ENCODE results near the gene EGLN1.

EGLN1 gene

DNA sequence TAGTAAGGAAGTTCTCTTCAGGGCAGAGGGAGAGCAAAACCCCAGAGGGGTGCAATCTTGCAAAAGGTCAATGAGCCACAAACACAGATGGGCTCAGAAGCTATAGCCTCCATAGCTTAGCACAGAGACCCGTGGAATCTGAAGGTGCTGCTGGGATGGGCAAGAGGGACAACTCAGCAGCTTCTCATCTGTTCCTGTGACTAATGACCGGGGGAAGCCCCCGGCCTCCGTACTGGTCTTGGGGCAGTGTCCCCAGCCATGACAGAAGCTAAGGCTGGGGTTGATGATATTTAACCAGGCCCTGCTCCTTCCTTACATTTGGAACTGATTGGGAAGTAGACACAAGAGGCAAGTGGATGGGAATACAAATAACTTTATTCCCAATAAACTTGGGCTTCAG, 103.5 kb downstream of the EGLN1 start:
- H3K9ac ChIP-seq (ENCODE audit: low read length), result no peak overlapping the region
- H3K9me3 ChIP-seq (ENCODE audit: low read length), result no peaks in the 10 kb centered on the region

DNA sequence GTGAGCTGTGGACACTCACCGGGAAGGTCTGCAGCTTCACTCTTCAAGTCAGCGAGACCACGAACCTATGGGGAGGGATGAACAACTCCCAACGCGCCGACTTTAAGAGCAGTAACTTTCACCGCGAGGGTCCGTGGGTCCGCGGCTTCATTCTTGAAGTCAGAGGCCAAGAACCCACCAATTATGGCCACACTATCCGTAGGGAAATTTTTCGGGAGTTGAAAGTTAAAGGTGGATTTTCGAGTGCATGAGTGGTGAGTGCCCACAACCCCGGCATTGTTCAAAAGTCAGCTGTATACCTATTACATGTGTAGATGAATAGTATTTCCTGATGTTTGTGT, 104.1 kb downstream of the EGLN1 start:
- H3K36me3 ChIP-seq (ENCODE audit: insufficient read depth, low read length), result no peaks in the 10 kb centered on the region
- H3K9ac ChIP-seq (ENCODE audit: low read length), result no peak overlapping the region
- H3K9me3 ChIP-seq (ENCODE audit: low read length), result no peaks in the 10 kb centered on the region
- H3K4me1 ChIP-seq (ENCODE audit: insufficient read depth, low read length), result no peaks in the 10 kb centered on the region
- no peaks in the 10 kb centered on the region for H3K27me3 ChIP-seq (ENCODE audit: control insufficient read depth in 1 of 2, insufficient read depth in 2 of 2, low read length in 2 of 2)
- no peak overlapping the region for H3K27ac ChIP-seq (ENCODE audit: low read depth, low read length)
- no peak overlapping the region for H3K4me3 ChIP-seq (ENCODE audit: low read depth in 1 of 2, low read length in 2 of 2)

More for the DNA sequence above, 103.5 kb downstream of the EGLN1 start:
- Histone ChIP-seq H3K27me3 (ENCODE audit: control insufficient read depth in 1 of 2, insufficient read depth in 2 of 2, low read length in 2 of 2) (no peaks in the 10 kb centered on the region), H3K27ac (ENCODE audit: low read depth, low read length) (no peak overlapping the region), H3K36me3 (ENCODE audit: insufficient read depth, low read length) (no peaks in the 10 kb centered on the region), H3K4me3 (ENCODE audit: low read depth in 1 of 2, low read length in 2 of 2) (no peak overlapping the region), H3K4me1 (ENCODE audit: insufficient read depth, low read length) (no peaks in the 10 kb centered on the region)

DNA sequence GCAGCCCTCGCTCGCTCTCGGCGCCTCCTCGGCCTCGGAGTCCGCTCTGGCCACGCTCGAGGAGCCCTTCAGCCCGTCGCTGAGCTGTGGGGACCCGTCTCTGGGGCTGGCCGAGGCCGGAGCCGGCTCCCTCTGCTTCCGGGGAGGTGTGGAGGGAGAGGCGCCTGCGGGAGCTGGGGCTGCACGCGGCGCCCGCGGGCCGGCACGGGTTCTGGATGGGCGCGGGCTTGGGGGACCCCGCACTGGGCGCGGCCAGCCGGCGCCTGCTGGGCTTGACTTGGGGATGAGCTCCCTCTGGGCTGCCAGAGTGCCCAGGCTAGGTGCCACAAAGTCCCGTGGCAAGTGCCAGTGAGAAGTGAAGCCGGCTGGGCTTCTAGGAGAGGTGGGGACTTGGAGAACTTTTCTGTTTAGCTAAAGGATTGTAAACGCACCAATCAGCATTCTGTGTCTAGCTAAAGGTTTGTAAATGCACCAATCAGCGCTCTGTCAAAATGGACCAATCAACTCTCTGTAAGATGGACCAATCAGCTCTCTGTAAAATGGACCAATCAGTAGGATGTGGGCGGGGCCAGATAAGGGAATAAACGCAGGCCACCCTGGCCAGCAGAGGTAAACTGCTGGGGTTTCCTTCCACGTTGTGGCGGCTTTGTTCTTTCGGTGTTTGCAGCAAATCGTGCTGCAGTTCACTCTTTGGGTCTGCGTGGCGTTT, 104.6 kb downstream of the EGLN1 start:
- no peaks in the 10 kb centered on the region for H3K36me3 ChIP-seq (ENCODE audit: insufficient read depth, low read length)
- no peaks in the 10 kb centered on the region for H3K4me1 ChIP-seq (ENCODE audit: insufficient read depth, low read length)
- no peaks in the 10 kb centered on the region for H3K27me3 ChIP-seq (ENCODE audit: control insufficient read depth in 1 of 2, insufficient read depth in 2 of 2, low read length in 2 of 2)
- no peak overlapping the region for H3K9ac ChIP-seq (ENCODE audit: low read length)
- H3K9me3 ChIP-seq (ENCODE audit: low read length), result no peaks in the 10 kb centered on the region
- H3K4me3 ChIP-seq (ENCODE audit: low read depth in 1 of 2, low read length in 2 of 2), result no peak overlapping the region
- H3K27ac ChIP-seq (ENCODE audit: low read depth, low read length), result no peak overlapping the region

DNA sequence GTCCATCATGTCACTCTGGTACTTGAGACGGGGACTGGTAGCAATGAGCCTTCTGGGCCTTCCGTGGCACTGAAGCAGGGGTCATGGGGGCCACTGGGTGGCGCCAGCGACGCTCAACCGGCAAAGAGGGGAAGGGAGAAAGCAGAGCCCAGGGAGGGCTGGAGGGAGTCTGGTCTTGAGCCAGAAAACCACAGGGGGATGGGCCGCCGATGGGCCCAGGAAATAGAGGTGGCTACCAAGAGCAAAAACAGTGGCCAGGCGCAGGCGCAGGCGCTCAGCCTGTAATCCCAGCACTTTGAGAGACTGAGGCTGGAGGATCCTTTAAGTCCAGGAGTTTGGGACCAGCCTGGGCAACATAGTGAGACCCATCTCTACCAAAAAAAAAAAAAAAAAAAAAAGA, 106.2 kb downstream of the EGLN1 start:
- Histone ChIP-seq H3K4me1 (ENCODE audit: insufficient read depth, low read length) (no peaks in the 10 kb centered on the region), H3K27me3 (ENCODE audit: control insufficient read depth in 1 of 2, insufficient read depth in 2 of 2, low read length in 2 of 2) (no peaks in the 10 kb centered on the region), H3K36me3 (ENCODE audit: insufficient read depth, low read length) (no peaks in the 10 kb centered on the region), H3K9ac (ENCODE audit: low read length) (no peak overlapping the region), H3K4me3 (ENCODE audit: low read depth in 1 of 2, low read length in 2 of 2) (no peak overlapping the region), H3K27ac (ENCODE audit: low read depth, low read length) (no peak overlapping the region), H3K9me3 (ENCODE audit: low read length) (no peaks in the 10 kb centered on the region)
